Uterus (tissue), 2 donors: ENCODE measurements around the gene OXCT1.

ENCODE experiments used
- CTCF ChIP-seq, 4 experiments: fragments of 200-600 bp in 2 of 4; fragments of 450-650 bp in 2 of 4; sonication (generic) in 2 of 4; IDR thresholded peaks; one replicate each; pipeline ENCODE4 v1.5.1; 2016 to 2019; ENCODE audit warnings: antibody characterized with exemption in 4 of 4, mild to moderate bottlenecking in 2 of 4, moderate library complexity in 1 of 4
- POLR2A ChIP-seq, 2 donors: fragments of 450-650 bp; IDR thresholded peaks; one replicate each; pipeline ENCODE4 v1.6.1; 2016; ENCODE audit warnings: antibody characterized with exemption in 2 of 2, mild to moderate bottlenecking in 1 of 2, moderate library complexity in 1 of 2

DNA sequence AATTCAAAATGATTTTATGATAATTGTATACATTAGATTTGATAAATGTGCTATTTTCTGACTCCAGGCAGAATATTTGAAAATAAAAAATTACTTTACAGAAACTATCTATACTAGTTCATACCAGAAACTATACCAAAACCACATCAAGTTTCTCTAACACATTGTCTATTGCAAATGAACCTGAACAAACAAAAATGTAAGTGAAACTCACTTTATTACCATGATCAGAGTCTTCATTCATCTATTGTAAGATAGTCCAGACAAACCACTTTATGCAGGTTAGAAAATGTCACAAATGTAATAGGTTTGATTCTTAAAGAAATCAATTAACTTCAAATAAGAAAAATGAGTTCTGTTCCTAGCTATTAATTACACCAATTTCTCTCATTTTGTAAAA is 99.4 kb downstream of the OXCT1 start:
- TF ChIP-seq POLR2A (IDR thresholded peaks at IDR 0.05) (no peak), CTCF (IDR thresholded peaks at IDR 0.05) (no peak)
